ENCODE results near the gene CYB561.
"Not testable (repeated sequence)": the region's sequence is repeated elsewhere in the genome, so short reads cannot be mapped to it uniquely, and the experiment has no call there.

CYB561 gene

GRCh38 chr17:63458478-63458877 lies 12.4 kb upstream of the CYB561 start:
- no peak overlapping the region for H3K4me3 ChIP-seq (ENCODE audit: low read depth, low read length)
- TF ChIP-seq CTCF (conservative IDR thresholded peaks at IDR 0.05; ENCODE audit: low read depth, low read length): no peak
- DNase-seq (ENCODE audit: low read depth): no peak

- H3K4me3 ChIP-seq (ENCODE audit: low read depth, low read length): no peak overlapping the region
- TF ChIP-seq CTCF (conservative IDR thresholded peaks at IDR 0.05; ENCODE audit: low read depth, low read length): no peak
- no peak for DNase-seq (ENCODE audit: low read depth)
These were observed 9.3 kb upstream of the CYB561 start for GRCh38 chr17:63455417-63455816.

- no peak for DNase-seq (ENCODE audit: low read depth)
- no peak overlapping the region for H3K4me3 ChIP-seq (ENCODE audit: low read depth, low read length)
- TF ChIP-seq CTCF (conservative IDR thresholded peaks at IDR 0.05; ENCODE audit: low read depth, low read length): no peak
These were observed 8.8 kb upstream of the CYB561 start for GRCh38 chr17:63454915-63455314.

DNA sequence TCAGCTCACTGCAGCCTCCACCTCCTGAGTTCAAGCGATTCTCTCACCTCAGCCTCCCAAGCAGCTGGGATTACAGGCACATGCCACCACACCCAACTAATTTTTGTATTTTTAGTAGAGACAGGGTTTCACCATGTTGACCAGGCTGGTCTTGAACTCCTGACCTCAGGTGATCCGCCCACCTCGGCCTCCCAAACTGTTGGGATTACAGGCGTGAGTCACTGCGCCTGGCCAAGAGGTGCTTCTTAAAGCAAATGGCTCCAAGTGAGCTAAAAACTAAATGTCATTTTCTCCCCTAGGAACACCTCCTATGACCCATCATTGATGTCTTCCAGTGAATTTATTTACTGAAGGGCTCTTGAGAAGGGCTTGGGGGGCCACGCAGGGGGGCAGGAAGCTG lies 8.3 kb upstream of the CYB561 start:
- DNase-seq (ENCODE audit: low read depth); H3K4me3 ChIP-seq (ENCODE audit: low read depth, low read length): not testable (repeated sequence)

DNA sequence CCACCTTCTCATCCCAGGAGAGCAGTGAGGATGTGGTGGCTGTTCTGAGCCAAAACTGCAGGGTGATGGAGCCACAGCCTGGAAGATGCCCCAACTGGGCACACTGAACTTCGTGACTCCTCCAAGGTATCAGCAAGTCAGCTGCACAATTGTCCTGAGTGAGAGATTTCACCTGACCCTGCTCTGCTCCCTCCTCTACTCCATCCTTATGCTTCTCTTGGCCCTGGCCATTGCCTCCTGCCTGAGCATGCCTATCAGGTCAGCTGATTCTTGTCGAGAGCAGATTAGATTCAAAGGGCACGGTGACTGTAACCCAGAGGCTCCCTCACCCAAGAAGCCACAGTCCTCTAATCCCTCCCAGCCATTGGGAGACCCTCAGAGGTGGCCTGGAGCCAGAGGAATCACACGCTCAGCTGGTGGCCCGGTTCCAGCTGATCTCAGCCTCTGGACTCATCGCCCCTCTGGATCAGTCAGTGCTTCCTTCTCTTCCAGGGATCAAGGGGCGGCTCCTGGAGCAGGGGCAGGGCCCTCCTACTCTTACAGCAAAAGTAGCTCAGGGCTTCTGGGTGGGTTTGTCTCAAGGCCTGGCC lies 7.0 kb upstream of the CYB561 start:
- TF ChIP-seq CTCF (conservative IDR thresholded peaks at IDR 0.05; ENCODE audit: low read depth, low read length): no peak
- no peak overlapping the region for H3K4me3 ChIP-seq (ENCODE audit: low read depth, low read length)
- no peak for DNase-seq (ENCODE audit: low read depth)

- no peak for TF ChIP-seq CTCF (conservative IDR thresholded peaks at IDR 0.05; ENCODE audit: low read depth, low read length)
- no peak for DNase-seq (ENCODE audit: low read depth)
These were observed 6.2 kb upstream of the CYB561 start for GRCh38 chr17:63452046-63452961.

GRCh38 chr17:63451150-63451549 lies 5.0 kb upstream of the CYB561 start:
- no peak for DNase-seq (ENCODE audit: low read depth)
- no peak for TF ChIP-seq CTCF (conservative IDR thresholded peaks at IDR 0.05; ENCODE audit: low read depth, low read length)
- H3K4me3 ChIP-seq (ENCODE audit: low read depth, low read length): no peak overlapping the region

More at GRCh38 chr17:63452046-63452961, 6.2 kb upstream of the CYB561 start:
- H3K4me3 ChIP-seq (ENCODE audit: low read depth, low read length): no peak overlapping the region

Data from choroid plexus epithelial cell (primary cell).